GM20431 (cell line): Measurements from ENCODE around the gene ZC3H14.
"Not testable (repeated sequence)": the region's sequence is repeated elsewhere in the genome, so short reads cannot be mapped to it uniquely, and the experiment has no call there.

Source experiments
- in situ Hi-C: fragments of 300-500 bp; cut with MseI, MboI; formaldehyde crosslinking; loops from one replicate; pipeline ENCODE4 v1.15.0; 2020; ENCODE audit warnings: low sequenced_read_pairs; ENCODE audit not compliant: unreplicated experiment

Gene ZC3H14

GRCh38 chr14:88562831-88563686 is at the start of gene ZC3H14:
Gene ZC3H14 (plus strand): TSS chr14:88563037. CDS start chr14:88563134, 97 bp downstream.
- in situ Hi-C loops: no loop called here

GRCh38 chr14:88515499-88516221 is 47.2 kb upstream of the ZC3H14 start:
- in situ Hi-C loops: no loop called here

- in situ Hi-C loops: no loop called here
These were observed 45.9 kb upstream of the ZC3H14 start for GRCh38 chr14:88516861-88517357.

GRCh38 chr14:88518592-88519512 is 44.0 kb upstream of the ZC3H14 start:
- in situ Hi-C loops: no loop called here

- in situ Hi-C loops: no loop called here
These were observed 42.9 kb upstream of the ZC3H14 start for GRCh38 chr14:88519907-88520306.

- in situ Hi-C loops: no loop called here
These were observed 41.0 kb upstream of the ZC3H14 start for GRCh38 chr14:88521818-88522217.

- in situ Hi-C loops: no loop called here
These were observed 40.4 kb upstream of the ZC3H14 start for GRCh38 chr14:88522393-88522792.

- in situ Hi-C loops: not testable (repeated sequence)
These were observed 32.9 kb upstream of the ZC3H14 start for GRCh38 chr14:88529889-88530288.

- in situ Hi-C loops: no loop called here
These were observed 29.7 kb upstream of the ZC3H14 start for GRCh38 chr14:88533064-88533602.

- in situ Hi-C loops: no loop called here
These were observed 27.7 kb upstream of the ZC3H14 start for GRCh38 chr14:88535149-88535548.

- in situ Hi-C loops: no loop called here
These were observed 27.0 kb upstream of the ZC3H14 start for GRCh38 chr14:88535813-88536212.

GRCh38 chr14:88541324-88541723 is 21.5 kb upstream of the ZC3H14 start:
- in situ Hi-C loops: no loop called here

- in situ Hi-C loops: no loop called here
These were observed 19.7 kb upstream of the ZC3H14 start for GRCh38 chr14:88542857-88543795.

- in situ Hi-C loops: no loop called here
These were observed 17.6 kb upstream of the ZC3H14 start for GRCh38 chr14:88545256-88545655.

- in situ Hi-C loops: no loop called here
These were observed 16.0 kb upstream of the ZC3H14 start for GRCh38 chr14:88546621-88547385.

- in situ Hi-C loops: no loop called here
These were observed 15.5 kb upstream of the ZC3H14 start for GRCh38 chr14:88547386-88547780.

GRCh38 chr14:88550078-88550477 is 12.8 kb upstream of the ZC3H14 start:
- in situ Hi-C loops: no loop called here
